Endothelial cell of umbilical vein (primary cell): ENCODE results near the gene FARP2. TPM values are rescaled to one million over a fixed set of nuclear protein-coding genes. Genes with fewer than 3 reads are reported as not detected.

Source experiments
- BruUV-seq: library from RNA; stranded (reverse); fragments of 400-500 nt; replicated peaks from 2 replicates; lab custom pipeline; 2021; lab: Mats Ljungman, UMichigan
- CTCF ChIA-PET: fragments of 300-600, 350-600 bp; sonication (Branson Sonifier 250); formaldehyde crosslinking; loops from one replicate; lab custom pipeline; 2021; ENCODE audit warnings: antibody characterized with exemption, inconsistent platforms; lab: Charles Lee
- POLR2A ChIA-PET: fragments of 300-600, 350-600 bp; sonication (Branson Sonifier 250); formaldehyde crosslinking; loops from one replicate; lab custom pipeline; 2021; ENCODE audit warnings: antibody characterized with exemption, inconsistent platforms; lab: Charles Lee
- DNase-seq: peaks from one replicate; pipeline ENCODE4 v3.0.0-alpha.2; 2011; ENCODE audit warnings: low read depth, low spot score
- FAIRE-seq: peaks from 2 replicates; lab custom pipeline; 2011; peaks lifted over from hg19 to GRCh38; lab: Jason Lieb, UNC
- H2AFZ ChIP-seq: 2 replicates; pipeline ENCODE4 v1.6.0; 2012; ENCODE audit warnings: low read depth, low read length, control low read depth, inconsistent platforms
- H3K27ac ChIP-seq: 2 replicates; pipeline ENCODE4 v1.5.1; 2011; ENCODE audit warnings: low read depth, mild to moderate bottlenecking, control low read depth, low read length, moderate library complexity; ENCODE audit not compliant: insufficient read depth
- H3K27me3 ChIP-seq, 2 experiments: 2 replicates each; pipeline versions ENCODE4 v1.6.0 to v1.6.1; 2011; ENCODE audit warnings: low read length in 2 of 2, mixed read lengths in 1 of 2; ENCODE audit not compliant: control insufficient read depth in 2 of 2, insufficient read depth in 2 of 2
- H3K36me3 ChIP-seq, 2 experiments: 2 replicates in 1 of 2; 3 replicates in 1 of 2; pipeline ENCODE4 v1.5.1; 2011; ENCODE audit warnings: low read length in 2 of 2, mild to moderate bottlenecking in 1 of 2, moderate library complexity in 1 of 2; ENCODE audit not compliant: control insufficient read depth in 2 of 2, insufficient read depth in 2 of 2; ENCODE audit errors: extremely low read depth in 1 of 2
- H3K4me1 ChIP-seq: 3 replicates; pipeline ENCODE4 v1.5.1; 2011; ENCODE audit warnings: mild to moderate bottlenecking, low read length; ENCODE audit not compliant: control insufficient read depth, insufficient read depth; ENCODE audit errors: extremely low read depth
- H3K4me2 ChIP-seq: 2 replicates; pipeline ENCODE4 v1.6.1; 2011; ENCODE audit warnings: low read length, control low read depth, mixed read lengths; ENCODE audit not compliant: insufficient read depth
- H3K4me3 ChIP-seq, 3 experiments: fragments of 200-600 bp in 1 of 3; sonication (generic), shearing (Covaris generic) in 1 of 3; replicated peaks in 1 of 3; 2 replicates each; pipeline ENCODE4 v1.5.1; 2011 to 2016; ENCODE audit warnings: control low read depth in 3 of 3, low read length in 3 of 3, mild to moderate bottlenecking in 2 of 3, inconsistent platforms in 1 of 3, low read depth in 1 of 3, moderate library complexity in 1 of 3; ENCODE audit not compliant: insufficient read depth in 1 of 3
- H3K79me2 ChIP-seq: 2 replicates; pipeline ENCODE4 v1.6.0; 2012; ENCODE audit warnings: low read length, inconsistent platforms; ENCODE audit not compliant: control insufficient read depth, insufficient read depth
- H3K9ac ChIP-seq: replicated peaks from 2 replicates; pipeline ENCODE3; 2011; ENCODE audit warnings: low read length, control low read depth; ENCODE audit not compliant: insufficient read depth; ENCODE audit errors: extremely low read depth
- H3K9me1 ChIP-seq: replicated peaks from 3 replicates; pipeline ENCODE4 v1.6.0; 2011; ENCODE audit warnings: mild to moderate bottlenecking, low read length; ENCODE audit not compliant: control insufficient read depth, insufficient read depth; ENCODE audit errors: extremely low read depth
- H3K9me3 ChIP-seq: replicated peaks from 2 replicates; pipeline ENCODE4 v1.5.1; 2012; ENCODE audit warnings: low read length, inconsistent platforms; ENCODE audit not compliant: control insufficient read depth, insufficient read depth
- H4K20me1 ChIP-seq: replicated peaks from 2 replicates; pipeline ENCODE3; 2011; ENCODE audit warnings: mild to moderate bottlenecking, low read length; ENCODE audit not compliant: control insufficient read depth, insufficient read depth; ENCODE audit errors: extremely low read depth
- EZH2 ChIP-seq: IDR thresholded peaks from 2 replicates; pipeline ENCODE4 v1.6.1; 2012; ENCODE audit warnings: borderline replicate concordance, low read depth, mild to moderate bottlenecking, moderate library complexity, low read length, inconsistent platforms; ENCODE audit not compliant: severe bottlenecking
- FOS ChIP-seq: IDR thresholded peaks from 2 replicates; pipeline ENCODE4 v1.6.1; 2011; ENCODE audit warnings: mild to moderate bottlenecking, low read length, moderate library complexity, borderline replicate concordance; ENCODE audit not compliant: insufficient read depth
- GATA2 ChIP-seq: IDR thresholded peaks from 2 replicates; pipeline ENCODE4 v1.7.0; 2011; ENCODE audit warnings: low read depth, mild to moderate bottlenecking, moderate library complexity, mixed read lengths, low read length; ENCODE audit not compliant: insufficient read length, insufficient read depth
- JUN ChIP-seq: IDR thresholded peaks from 2 replicates; pipeline ENCODE4 v1.6.1; 2011; ENCODE audit warnings: borderline replicate concordance, low read depth; ENCODE audit not compliant: insufficient read length, insufficient read depth
- MAX ChIP-seq: IDR thresholded peaks from 2 replicates; pipeline ENCODE4 v1.6.1; 2011; ENCODE audit not compliant: insufficient read depth, insufficient read length
- MYC ChIP-seq: IDR thresholded peaks from one replicate; pipeline ENCODE4 v1.6.1; 2011; ENCODE audit warnings: mild to moderate bottlenecking, low read depth, low read length
- POLR2A ChIP-seq: IDR thresholded peaks from 2 replicates; pipeline ENCODE4 v1.6.1; 2012; ENCODE audit warnings: low read depth, mild to moderate bottlenecking, control low read depth, low read length
- POLR2AphosphoS5 ChIP-seq: IDR thresholded peaks from 2 replicates; pipeline ENCODE4 v1.6.1; 2012; ENCODE audit warnings: low read depth, mild to moderate bottlenecking, control low read depth, low read length, moderate library complexity; ENCODE audit not compliant: insufficient read depth
- dilution Hi-C: fragments of 300-500 bp; cut with MboI; formaldehyde crosslinking; loops from one replicate; pipeline ENCODE4 v1.15.0; 2019; ENCODE audit warnings: low sequenced_read_pairs; ENCODE audit not compliant: extremely low pct_ligation_motif_present
- intact Hi-C: fragments of 100-400 bp; cut with micrococcal nuclease; formaldehyde crosslinking; loops from one replicate; pipeline ENCODE4 v1.10.0; 2022
- polyA plus RNA-seq, 4 experiments: library from polyadenylated mRNA; depleted of rRNA in 3 of 4; stranded (reverse) in 3 of 4; unstranded in 1 of 4; fragments of >200 nt; gene quantifications; 2 replicates each; pipeline versions ENCODE4 v1.2.1 to v1.2.3, GENCODE V29; 2011 to 2012; ENCODE audit warnings: missing spikeins in 1 of 4
- total RNA-seq: library from RNA; stranded (reverse); gene quantifications from 2 replicates; pipeline ENCODE4 v1.2.3, GENCODE V29; 2021
- TF ChIP-seq, protein P1 (sequence below), 2 donors: IDR thresholded peaks; 1 replicate in 1 of 2; 2 replicates in 1 of 2; pipeline ENCODE4 v1.5.1; 2011; ENCODE audit warnings: low read length in 2 of 2, mild to moderate bottlenecking in 2 of 2, moderate library complexity in 2 of 2, control low read depth in 1 of 2, inconsistent platforms in 1 of 2, low read depth in 1 of 2; ENCODE audit not compliant: insufficient read depth in 1 of 2; ENCODE audit errors: extremely low read depth in 1 of 2

Gene FARP2
- total and polyA plus RNA-seq, 2 donors (not counting 3 experiments of a cell fraction or from before 2014, with no cell fraction given), result 15.3 to 45.3 TPM

DNA sequence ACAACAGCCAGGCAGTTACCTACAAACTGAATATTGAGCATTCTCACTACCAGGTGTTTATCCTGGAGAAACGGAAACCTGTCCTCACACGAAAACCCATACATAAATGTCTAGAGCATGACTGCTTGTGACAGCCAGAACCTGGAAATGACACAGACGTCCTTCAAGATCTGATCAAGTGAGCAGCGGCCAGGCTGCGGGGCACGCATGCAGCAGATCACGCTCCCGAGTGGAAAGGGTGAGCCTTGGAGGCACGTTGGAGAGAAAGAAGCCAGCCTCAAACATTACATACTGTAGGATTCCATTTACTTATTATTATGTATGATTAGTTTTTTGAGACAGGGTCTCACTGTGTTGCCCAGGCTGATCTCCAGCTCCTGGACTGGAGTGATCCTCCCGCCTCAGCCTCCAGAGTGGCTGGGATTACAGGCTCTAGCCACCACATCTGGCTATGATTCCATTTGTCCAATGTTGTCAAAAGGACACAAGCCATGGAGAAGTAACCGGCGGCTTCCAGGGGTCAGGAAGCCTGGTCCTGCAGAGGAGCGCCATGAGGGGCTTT, 175.2 kb downstream of the FARP2 start:
- POLR2A ChIA-PET, result no interaction called here
- no peaks in the 10 kb centered on the region for H3K9me1 ChIP-seq
- TF ChIP-seq MAX (no peak), FOS (no peak), GATA2 (no peak), EZH2 (no peak), POLR2A (no peak), MYC (no peak), POLR2AphosphoS5 (no peak), JUN (no peak)
- TF ChIP-seq, protein P1, sequence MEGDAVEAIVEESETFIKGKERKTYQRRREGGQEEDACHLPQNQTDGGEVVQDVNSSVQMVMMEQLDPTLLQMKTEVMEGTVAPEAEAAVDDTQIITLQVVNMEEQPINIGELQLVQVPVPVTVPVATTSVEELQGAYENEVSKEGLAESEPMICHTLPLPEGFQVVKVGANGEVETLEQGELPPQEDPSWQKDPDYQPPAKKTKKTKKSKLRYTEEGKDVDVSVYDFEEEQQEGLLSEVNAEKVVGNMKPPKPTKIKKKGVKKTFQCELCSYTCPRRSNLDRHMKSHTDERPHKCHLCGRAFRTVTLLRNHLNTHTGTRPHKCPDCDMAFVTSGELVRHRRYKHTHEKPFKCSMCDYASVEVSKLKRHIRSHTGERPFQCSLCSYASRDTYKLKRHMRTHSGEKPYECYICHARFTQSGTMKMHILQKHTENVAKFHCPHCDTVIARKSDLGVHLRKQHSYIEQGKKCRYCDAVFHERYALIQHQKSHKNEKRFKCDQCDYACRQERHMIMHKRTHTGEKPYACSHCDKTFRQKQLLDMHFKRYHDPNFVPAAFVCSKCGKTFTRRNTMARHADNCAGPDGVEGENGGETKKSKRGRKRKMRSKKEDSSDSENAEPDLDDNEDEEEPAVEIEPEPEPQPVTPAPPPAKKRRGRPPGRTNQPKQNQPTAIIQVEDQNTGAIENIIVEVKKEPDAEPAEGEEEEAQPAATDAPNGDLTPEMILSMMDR (IDR thresholded peaks at IDR 0.05; ENCODE audit: extremely low read depth in 1 of 2, insufficient read depth in 1 of 2, low read depth in 1 of 2, low read length in 2 of 2), result no peak
- H3K9me3 ChIP-seq, result no peaks in the 10 kb centered on the region
- intact Hi-C loops, result no loop called here
- no peaks in the 10 kb centered on the region for H3K79me2 ChIP-seq
- H4K20me1 ChIP-seq, result no peaks in the 10 kb centered on the region
- H3K4me3 ChIP-seq, result no peak overlapping the region
- H3K4me2 ChIP-seq, result no peak overlapping the region
- DNase-seq (no peak), FAIRE-seq (no peak)
- no peak overlapping the region for H3K27ac ChIP-seq
- H3K36me3 ChIP-seq, result no peaks in the 10 kb centered on the region
- H3K27me3 ChIP-seq, result peaks cover 4 to 5% of the 10 kb centered on the region in 2 experiments
- H3K9ac ChIP-seq, result no peak overlapping the region
- CTCF ChIA-PET, result interaction anchor here (1.2 kb wide), 1 partner anchor 15 kb away, joined by 3 read pairs; no protein-coding TSS in a partner anchor
- no peaks in the 10 kb centered on the region for H3K4me1 ChIP-seq
- no TSS peak for BruUV-seq
- H2AFZ ChIP-seq, result no peak overlapping the region
- dilution Hi-C loops, result no loop called here
